GM19099 (cell line): Measurements from ENCODE around the gene COL15A1.

Experiments used
- POLR2A ChIP-seq: IDR thresholded peaks from 3 replicates; pipeline ENCODE4 v1.6.1; 2011; ENCODE audit warnings: low read depth; ENCODE audit not compliant: insufficient read length; ENCODE audit errors: extremely low read depth

The COL15A1 gene

GRCh38 chr9:98957826-98958225, 14.1 kb downstream of the COL15A1 start:
- no peak for TF ChIP-seq POLR2A

GRCh38 chr9:98958271-98958984, 14.7 kb downstream of the COL15A1 start:
- no peak for TF ChIP-seq POLR2A

GRCh38 chr9:98960409-98960808, 16.7 kb downstream of the COL15A1 start:
- TF ChIP-seq POLR2A: no peak

- TF ChIP-seq POLR2A: no peak
Measured at GRCh38 chr9:98961513-98962180, 17.9 kb downstream of the COL15A1 start.

- no peak for TF ChIP-seq POLR2A
Measured at GRCh38 chr9:98962181-98962560, 18.5 kb downstream of the COL15A1 start.

- no peak for TF ChIP-seq POLR2A
Measured at GRCh38 chr9:98962861-98963260, 19.2 kb downstream of the COL15A1 start.

GRCh38 chr9:98964201-98964600, 20.5 kb downstream of the COL15A1 start:
- TF ChIP-seq POLR2A: no peak

- no peak for TF ChIP-seq POLR2A
Measured at GRCh38 chr9:98964911-98965336, 21.2 kb downstream of the COL15A1 start.

- no peak for TF ChIP-seq POLR2A
Measured at GRCh38 chr9:98966676-98967075, 23.0 kb downstream of the COL15A1 start.

- no peak for TF ChIP-seq POLR2A
Measured at GRCh38 chr9:98967257-98967656, 23.6 kb downstream of the COL15A1 start.

- TF ChIP-seq POLR2A: no peak
Measured at GRCh38 chr9:98967680-98968079, 24.0 kb downstream of the COL15A1 start.

GRCh38 chr9:98968601-98969337, 25.1 kb downstream of the COL15A1 start:
- no peak for TF ChIP-seq POLR2A

- TF ChIP-seq POLR2A: no peak
Measured at GRCh38 chr9:98970532-98971041, 26.9 kb downstream of the COL15A1 start.

GRCh38 chr9:98971168-98971914, 27.6 kb downstream of the COL15A1 start:
- TF ChIP-seq POLR2A: no peak

- no peak for TF ChIP-seq POLR2A
Measured at GRCh38 chr9:98971915-98972223, 28.2 kb downstream of the COL15A1 start.
